ENCODE data around the gene ZDHHC7. TPM values are rescaled to one million over a fixed set of nuclear protein-coding genes. Genes with fewer than 3 reads are reported as not detected.

ZDHHC7 gene
- total RNA-seq, 2 experiments from 2014 or later: 22.5 to 24.3 TPM

GRCh38 chr16:85002099-85002541 lies 9.2 kb downstream of the ZDHHC7 start:
- H3K27ac ChIP-seq (ENCODE audit: low read depth, low read length, poor library complexity, severe bottlenecking): no peak overlapping the region
- 0 out of 2 replicates have a peak, but pooled peaks cover 6% of the 10 kb centered on the region for H4K20me1 ChIP-seq (ENCODE audit: insufficient read depth, low read length)
- CTCF ChIA-PET (ENCODE audit: unreplicated experiment): interaction anchor here (0.5 kb wide), 1 partner anchor 102 kb away, joined by 3 read pairs; no protein-coding TSS in a partner anchor
- peaks cover 19% of the 10 kb centered on the region for H3K36me3 ChIP-seq (ENCODE audit: insufficient read depth, low read length)
- no peak for TF ChIP-seq CTCF (conservative IDR thresholded peaks at IDR 0.05; ENCODE audit: low read length)
- no peak for TF ChIP-seq EZH2phosphoT487 (IDR thresholded peaks at IDR 0.05; ENCODE audit: borderline replicate concordance, low read depth, low read length)
- no peak for DNase-seq (ENCODE audit: low spot score)
- BruUV-seq (replicated peaks): no TSS peak
- H3K9me2 ChIP-seq (ENCODE audit: insufficient read depth, low read length): no peaks in the 10 kb centered on the region
- peaks cover 8% of the 10 kb centered on the region for H3K4me1 ChIP-seq (ENCODE audit: insufficient read depth, low read length, poor library complexity, severe bottlenecking)
- POLR2A ChIA-PET: interaction anchor here (0.5 kb wide), 1 partner anchor 82 kb away, joined by 3 read pairs; no protein-coding TSS in a partner anchor
- intact Hi-C loops (cut with micrococcal nuclease; ENCODE audit: unreplicated experiment): no loop called here
- H2AFZ ChIP-seq (ENCODE audit: low read length): no peak overlapping the region
- peaks cover 26% of the 10 kb centered on the region; the same call in 1 of the 2 replicates for H3K79me2 ChIP-seq (ENCODE audit: insufficient read depth, low read depth, low read length)
- no peak overlapping the region for H3K4me3 ChIP-seq (ENCODE audit: low read depth, low read length, poor library complexity, severe bottlenecking)
- no peaks in the 10 kb centered on the region for H3K9me3 ChIP-seq (ENCODE audit: low read length)
- no peak overlapping the region for H3K4me2 ChIP-seq (ENCODE audit: low read length)

GRCh38 chr16:84999857-85000480 lies 11.4 kb downstream of the ZDHHC7 start:
- H3K4me2 ChIP-seq (ENCODE audit: low read length): no peak overlapping the region
- ChIA-PET POLR2A (interaction anchor here (2.2 kb wide), 1 partner anchor 11 kb away, joined by 7 read pairs; the partner anchor contains the start of gene ZDHHC7), CTCF (ENCODE audit: unreplicated experiment) (no interaction called here)
- H2AFZ ChIP-seq (ENCODE audit: low read length): no peak overlapping the region
- no TSS peak for BruUV-seq (replicated peaks)
- peaks cover 3% of the 10 kb centered on the region for H3K4me1 ChIP-seq (ENCODE audit: insufficient read depth, low read length, poor library complexity, severe bottlenecking)
- TF ChIP-seq EZH2phosphoT487 (IDR thresholded peaks at IDR 0.05; ENCODE audit: borderline replicate concordance, low read depth, low read length) (no peak), CTCF (conservative IDR thresholded peaks at IDR 0.05; ENCODE audit: low read length) (no peak)
- no peaks in the 10 kb centered on the region for H4K20me1 ChIP-seq (ENCODE audit: insufficient read depth, low read length)
- no peaks in the 10 kb centered on the region for H3K9me3 ChIP-seq (ENCODE audit: low read length)
- H3K79me2 ChIP-seq (ENCODE audit: insufficient read depth, low read depth, low read length): peaks cover 13% of the 10 kb centered on the region; the same call in 1 of the 2 replicates
- no peak overlapping the region for H3K27ac ChIP-seq (ENCODE audit: low read depth, low read length, poor library complexity, severe bottlenecking)
- intact Hi-C loops (cut with micrococcal nuclease; ENCODE audit: unreplicated experiment): no loop called here
- H3K4me3 ChIP-seq (ENCODE audit: low read depth, low read length, poor library complexity, severe bottlenecking): no peak overlapping the region
- DNase-seq (ENCODE audit: low spot score): no peak
- peaks cover 28% of the 10 kb centered on the region for H3K36me3 ChIP-seq (ENCODE audit: insufficient read depth, low read length)
- no peaks in the 10 kb centered on the region for H3K9me2 ChIP-seq (ENCODE audit: insufficient read depth, low read length)

- ChIA-PET POLR2A (interaction anchor here (2.2 kb wide), 1 partner anchor 12 kb away, joined by 7 read pairs; the partner anchor contains the start of gene ZDHHC7), CTCF (ENCODE audit: unreplicated experiment) (no interaction called here)
- Histone ChIP-seq H3K4me3 (ENCODE audit: low read depth, low read length, poor library complexity, severe bottlenecking) (no peak overlapping the region), H3K4me1 (ENCODE audit: insufficient read depth, low read length, poor library complexity, severe bottlenecking) (no peaks in the 10 kb centered on the region), H3K4me2 (ENCODE audit: low read length) (no peak overlapping the region), H3K9me3 (ENCODE audit: low read length) (no peaks in the 10 kb centered on the region), H3K36me3 (ENCODE audit: insufficient read depth, low read length) (peaks cover 36% of the 10 kb centered on the region), H2AFZ (ENCODE audit: low read length) (no peak overlapping the region), H4K20me1 (ENCODE audit: insufficient read depth, low read length) (no peaks in the 10 kb centered on the region), H3K79me2 (ENCODE audit: insufficient read depth, low read depth, low read length) (peaks cover 10% of the 10 kb centered on the region; the same call in 1 of the 2 replicates), H3K27ac (ENCODE audit: low read depth, low read length, poor library complexity, severe bottlenecking) (no peak overlapping the region), H3K9me2 (ENCODE audit: insufficient read depth, low read length) (no peaks in the 10 kb centered on the region)
- BruUV-seq (replicated peaks): no TSS peak
- no peak for TF ChIP-seq EZH2phosphoT487 (IDR thresholded peaks at IDR 0.05; ENCODE audit: borderline replicate concordance, low read depth, low read length)
- DNase-seq (ENCODE audit: low spot score): no peak
- intact Hi-C loops (cut with micrococcal nuclease; ENCODE audit: unreplicated experiment): no loop called here
Measured at GRCh38 chr16:84999200-84999599, 12.1 kb downstream of the ZDHHC7 start.
